Suprapubic skin (tissue), 4 donors: Measurements from ENCODE around the gene TSSK2. TPM values are rescaled to one million over a fixed set of nuclear protein-coding genes. Genes with fewer than 3 reads are reported as not detected.

Experiments
- DNase-seq, 2 donors: peaks; one replicate each; pipeline ENCODE4 v3.0.0-alpha.2; 2019; ENCODE audit warnings: low spot score in 2 of 2
- H3K27ac ChIP-seq: fragments of 200-600 bp; sonication (generic); one replicate; pipeline ENCODE4 v1.5.1; 2019
- H3K27me3 ChIP-seq: fragments of 200-600 bp; sonication (generic); one replicate; pipeline ENCODE4 v1.5.1; 2019
- H3K36me3 ChIP-seq: fragments of 200-600 bp; sonication (generic); one replicate; pipeline ENCODE4 v1.5.1; 2019
- H3K4me1 ChIP-seq: fragments of 200-600 bp; sonication (generic); one replicate; pipeline ENCODE4 v1.5.1; 2019
- H3K4me3 ChIP-seq: fragments of 200-600 bp; sonication (generic); one replicate; pipeline ENCODE4 v1.5.1; 2019; ENCODE audit warnings: mild to moderate bottlenecking
- H3K9me3 ChIP-seq: fragments of 200-600 bp; sonication (generic); one replicate; pipeline ENCODE4 v1.5.1; 2019
- EP300 ChIP-seq: sonication (generic); formaldehyde crosslinking; IDR thresholded peaks from one replicate; pipeline ENCODE4 v1.6.1; 2017; ENCODE audit warnings: antibody characterized with exemption
- POLR2A ChIP-seq, 2 donors: fragments of 450-650 bp; IDR thresholded peaks; one replicate each; pipeline ENCODE4 v1.6.1; 2017; ENCODE audit warnings: antibody characterized with exemption in 2 of 2, mild to moderate bottlenecking in 2 of 2, moderate library complexity in 2 of 2
- POLR2AphosphoS5 ChIP-seq, 3 donors: sonication (generic); formaldehyde crosslinking; IDR thresholded peaks; one replicate each; pipeline ENCODE4 v1.6.1; 2017; ENCODE audit warnings: antibody characterized with exemption in 3 of 3
- WGBS: methylation state at CpG from one replicate; pipeline ENCODE4 v1.1.5; 2018; 5-methylcytosine and 5-hydroxymethylcytosine counted together
- total RNA-seq, 4 donors: library from RNA; depleted of rRNA; stranded (reverse); fragments of >200 nt; gene quantifications; one replicate each; pipeline ENCODE4 v1.1.0, GENCODE V29; 2016
- TF ChIP-seq, protein P1 (sequence below), 2 donors: fragments of 200-600 bp in 1 of 2; fragments of 450-650 bp in 1 of 2; sonication (generic) in 1 of 2; IDR thresholded peaks; one replicate each; pipeline ENCODE4 v1.5.1; 2016 to 2019; ENCODE audit warnings: antibody characterized with exemption in 2 of 2, mild to moderate bottlenecking in 1 of 2, moderate library complexity in 1 of 2

TSSK2 gene
- total RNA-seq, 4 donors from 2014 or later: not detected

DNA sequence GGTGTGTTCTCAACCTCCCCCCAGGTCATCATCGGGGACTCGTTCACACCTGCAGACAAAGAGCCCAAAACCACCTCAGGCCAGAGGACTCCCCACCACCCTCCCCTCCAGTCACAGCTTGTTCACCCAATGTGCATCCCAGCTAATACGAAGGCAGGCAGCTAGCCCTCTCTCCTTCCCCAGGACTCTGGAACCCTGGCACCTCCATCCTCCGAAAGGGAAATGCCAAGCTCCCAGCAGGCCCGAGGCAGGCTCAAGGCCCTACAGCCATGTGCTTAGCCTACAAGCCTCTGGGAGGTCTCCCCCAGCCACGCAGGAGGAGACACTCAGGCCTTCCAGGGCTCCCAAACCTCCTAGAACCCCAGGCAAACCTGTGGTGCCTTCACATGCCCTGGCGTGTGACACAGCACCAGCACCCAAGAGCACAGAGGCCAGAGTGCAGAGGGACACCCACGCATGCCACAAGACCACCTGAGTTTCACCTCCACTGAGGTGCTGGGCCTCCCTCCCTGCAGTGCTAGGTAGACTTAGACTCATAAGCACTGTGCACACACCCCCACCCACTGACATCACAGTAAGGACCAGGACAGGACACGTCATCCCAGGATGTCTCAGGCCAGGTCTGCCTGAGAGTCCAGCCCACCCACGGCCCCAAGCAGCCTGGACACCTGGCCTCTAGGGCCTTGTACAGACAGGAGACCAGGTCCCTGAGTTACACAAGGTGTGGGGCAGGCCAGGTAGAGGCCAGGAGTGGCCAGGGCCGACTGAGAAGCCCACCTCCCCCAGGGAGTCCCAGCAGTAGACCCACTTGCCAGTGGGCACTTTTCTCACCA is 6.5 kb downstream of the TSSK2 start:
- H3K36me3 ChIP-seq: peaks cover 100% of the 10 kb centered on the region
- no peak overlapping the region for H3K27ac ChIP-seq
- TF ChIP-seq POLR2AphosphoS5 (IDR thresholded peaks at IDR 0.05): no peak
- TF ChIP-seq EP300: no peak
- TF ChIP-seq, protein P1, sequence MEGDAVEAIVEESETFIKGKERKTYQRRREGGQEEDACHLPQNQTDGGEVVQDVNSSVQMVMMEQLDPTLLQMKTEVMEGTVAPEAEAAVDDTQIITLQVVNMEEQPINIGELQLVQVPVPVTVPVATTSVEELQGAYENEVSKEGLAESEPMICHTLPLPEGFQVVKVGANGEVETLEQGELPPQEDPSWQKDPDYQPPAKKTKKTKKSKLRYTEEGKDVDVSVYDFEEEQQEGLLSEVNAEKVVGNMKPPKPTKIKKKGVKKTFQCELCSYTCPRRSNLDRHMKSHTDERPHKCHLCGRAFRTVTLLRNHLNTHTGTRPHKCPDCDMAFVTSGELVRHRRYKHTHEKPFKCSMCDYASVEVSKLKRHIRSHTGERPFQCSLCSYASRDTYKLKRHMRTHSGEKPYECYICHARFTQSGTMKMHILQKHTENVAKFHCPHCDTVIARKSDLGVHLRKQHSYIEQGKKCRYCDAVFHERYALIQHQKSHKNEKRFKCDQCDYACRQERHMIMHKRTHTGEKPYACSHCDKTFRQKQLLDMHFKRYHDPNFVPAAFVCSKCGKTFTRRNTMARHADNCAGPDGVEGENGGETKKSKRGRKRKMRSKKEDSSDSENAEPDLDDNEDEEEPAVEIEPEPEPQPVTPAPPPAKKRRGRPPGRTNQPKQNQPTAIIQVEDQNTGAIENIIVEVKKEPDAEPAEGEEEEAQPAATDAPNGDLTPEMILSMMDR (IDR thresholded peaks at IDR 0.05): no peak
- TF ChIP-seq POLR2A (IDR thresholded peaks at IDR 0.05): no peak
- 90% methylated on average over 5 of the region's 11 CpGs for WGBS
- H3K4me1 ChIP-seq: no peaks in the 10 kb centered on the region
- no peaks in the 10 kb centered on the region for H3K9me3 ChIP-seq
- no peaks in the 10 kb centered on the region for H3K27me3 ChIP-seq
- H3K4me3 ChIP-seq: no peak overlapping the region
- no peak for DNase-seq

DNA sequence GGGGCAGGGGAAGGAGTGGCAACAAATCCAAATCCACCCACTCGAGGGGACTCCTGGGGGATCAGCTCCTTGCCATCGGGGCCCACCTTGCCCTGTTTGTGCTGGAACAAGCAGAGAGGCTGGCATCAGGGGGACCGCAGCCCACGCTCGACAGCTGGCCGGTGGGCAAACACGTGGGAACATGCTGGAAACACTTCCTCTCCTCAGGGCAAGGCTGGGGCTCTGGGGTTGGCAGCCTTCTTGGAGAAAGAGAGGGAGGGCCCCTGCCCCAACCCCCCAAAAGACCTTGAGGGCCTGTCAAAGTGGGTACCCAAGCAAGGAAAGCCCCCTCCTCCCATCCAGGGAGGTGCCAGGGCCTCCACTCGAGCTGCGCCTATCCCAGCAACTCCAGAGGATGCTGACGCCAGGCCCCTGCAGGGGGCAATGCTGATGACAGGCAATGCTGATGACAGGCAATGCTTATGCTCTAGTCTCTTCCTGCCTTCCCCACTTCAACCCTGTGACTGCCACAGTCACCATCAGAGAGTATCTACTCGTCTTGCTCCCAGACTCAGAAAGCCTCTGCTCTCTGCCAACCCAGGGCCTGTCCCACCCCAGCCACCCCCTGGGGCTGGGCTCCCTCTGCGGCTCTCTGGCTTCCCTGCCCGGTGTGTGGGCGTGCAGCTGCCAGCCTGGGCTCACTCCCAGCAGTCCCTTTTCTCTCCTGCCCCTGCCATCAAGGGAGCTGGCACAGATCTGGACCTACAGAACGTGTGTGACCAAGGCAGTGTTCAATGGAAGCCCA is 7.3 kb downstream of the TSSK2 start:
- no peak for TF ChIP-seq POLR2A (IDR thresholded peaks at IDR 0.05)
- no peak for TF ChIP-seq POLR2AphosphoS5 (IDR thresholded peaks at IDR 0.05)
- TF ChIP-seq EP300: no peak
- TF ChIP-seq, protein P1 (IDR thresholded peaks at IDR 0.05): no peak
- 85% methylated on average over 5 of the region's 15 CpGs for WGBS
- Histone ChIP-seq H3K27me3 (no peaks in the 10 kb centered on the region), H3K36me3 (peaks cover 95% of the 10 kb centered on the region), H3K4me1 (peaks cover 1% of the 10 kb centered on the region), H3K9me3 (no peaks in the 10 kb centered on the region), H3K27ac (no peak overlapping the region), H3K4me3 (no peak overlapping the region)
- DNase-seq: no peak

DNA sequence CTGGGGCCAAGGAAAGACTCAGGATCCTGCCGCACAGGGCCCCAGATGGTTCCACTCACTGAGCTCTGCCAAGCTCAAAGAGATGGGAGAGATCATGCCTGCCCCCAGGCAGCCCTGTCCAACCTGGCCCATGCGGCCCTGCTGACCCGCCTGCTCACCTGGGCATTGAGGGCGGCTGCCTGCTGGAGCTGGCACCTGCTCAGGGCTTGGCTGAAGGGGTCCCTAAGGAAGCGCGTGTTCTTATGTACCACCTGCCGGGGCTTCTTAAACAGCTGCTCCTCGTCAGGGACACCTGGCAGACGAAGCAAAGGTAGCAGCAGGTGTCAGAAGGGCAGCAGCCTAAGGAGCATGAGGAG is 7.9 kb downstream of the TSSK2 start:
- H3K27ac ChIP-seq: no peak overlapping the region
- H3K36me3 ChIP-seq: peaks cover 89% of the 10 kb centered on the region
- DNase-seq: no peak
- H3K4me1 ChIP-seq: peaks cover 7% of the 10 kb centered on the region
- no peak overlapping the region for H3K4me3 ChIP-seq
- H3K27me3 ChIP-seq: no peaks in the 10 kb centered on the region
- TF ChIP-seq POLR2A (IDR thresholded peaks at IDR 0.05): no peak
- no peak for TF ChIP-seq POLR2AphosphoS5 (IDR thresholded peaks at IDR 0.05)
- TF ChIP-seq, protein P1 (IDR thresholded peaks at IDR 0.05): no peak
- no peak for TF ChIP-seq EP300
- H3K9me3 ChIP-seq: no peaks in the 10 kb centered on the region
- 94% methylated on average over 8 of the region's 9 CpGs for WGBS

DNA sequence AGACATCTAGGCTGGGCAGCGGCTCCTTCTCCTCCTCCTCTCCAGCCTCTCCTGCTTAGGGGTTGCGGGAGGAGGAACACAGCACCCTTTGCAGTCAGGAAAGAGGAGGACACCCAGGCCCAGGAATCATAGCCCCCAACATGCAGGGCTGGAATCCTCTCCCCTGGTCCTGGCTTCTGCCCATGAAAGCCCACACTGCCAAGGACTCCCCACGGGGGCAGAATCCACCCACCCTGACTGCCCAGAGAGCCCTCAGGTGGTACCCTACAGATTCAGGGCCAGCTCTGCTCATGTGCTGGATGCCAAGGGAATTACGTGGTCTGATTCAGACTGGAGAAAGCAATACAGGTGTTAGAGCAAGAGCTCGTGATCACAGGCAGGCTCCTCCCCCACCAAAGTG is 8.9 kb downstream of the TSSK2 start:
- peaks cover 9% of the 10 kb centered on the region for H3K4me1 ChIP-seq
- DNase-seq: no peak
- H3K4me3 ChIP-seq: no peak overlapping the region
- no peaks in the 10 kb centered on the region for H3K9me3 ChIP-seq
- WGBS: 85% methylated on average over 5 of the region's 5 CpGs
- H3K27me3 ChIP-seq: no peaks in the 10 kb centered on the region
- peaks cover 79% of the 10 kb centered on the region for H3K36me3 ChIP-seq
- no peak overlapping the region for H3K27ac ChIP-seq
- TF ChIP-seq POLR2AphosphoS5 (IDR thresholded peaks at IDR 0.05) (no peak), POLR2A (IDR thresholded peaks at IDR 0.05) (no peak), EP300 (no peak)
- TF ChIP-seq, protein P1 (IDR thresholded peaks at IDR 0.05): no peak

DNA sequence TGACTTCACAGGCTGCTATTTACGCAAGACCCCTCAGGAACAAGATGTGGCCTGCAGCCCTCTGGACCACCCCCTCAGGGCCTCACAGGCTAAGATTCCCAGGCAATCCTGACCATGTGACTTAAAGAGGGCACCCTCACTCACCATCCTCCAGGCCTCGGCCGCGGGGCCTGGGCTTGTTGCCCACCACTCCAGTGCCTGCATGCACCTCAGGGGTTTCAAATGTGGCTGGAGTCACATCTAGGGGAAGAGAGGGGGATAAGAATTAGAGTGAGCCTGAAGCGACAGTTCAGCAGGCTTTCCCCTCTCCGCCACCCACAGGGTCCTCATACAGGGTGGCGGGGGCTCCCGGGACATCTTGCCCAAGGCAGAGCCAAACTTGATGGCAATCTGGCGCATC is 11.3 kb downstream of the TSSK2 start:
- H3K4me3 ChIP-seq: no peak overlapping the region
- no peak overlapping the region for H3K27ac ChIP-seq
- TF ChIP-seq EP300 (no peak), POLR2AphosphoS5 (IDR thresholded peaks at IDR 0.05) (no peak), POLR2A (IDR thresholded peaks at IDR 0.05) (no peak)
- TF ChIP-seq, protein P1 (IDR thresholded peaks at IDR 0.05): no peak
- WGBS: 98% methylated on average over 8 of the region's 9 CpGs
- peaks cover 9% of the 10 kb centered on the region for H3K4me1 ChIP-seq
- H3K9me3 ChIP-seq: no peaks in the 10 kb centered on the region
- peaks cover 55% of the 10 kb centered on the region for H3K36me3 ChIP-seq
- no peaks in the 10 kb centered on the region for H3K27me3 ChIP-seq
- no peak for DNase-seq
